HS-27A (cell line): ENCODE data around the gene FN3K.

Source experiments
- DNase-seq: peaks from one replicate; pipeline ENCODE4 v3.0.0-alpha.2; 2012; ENCODE audit warnings: low read depth, missing footprints

FN3K gene

DNA sequence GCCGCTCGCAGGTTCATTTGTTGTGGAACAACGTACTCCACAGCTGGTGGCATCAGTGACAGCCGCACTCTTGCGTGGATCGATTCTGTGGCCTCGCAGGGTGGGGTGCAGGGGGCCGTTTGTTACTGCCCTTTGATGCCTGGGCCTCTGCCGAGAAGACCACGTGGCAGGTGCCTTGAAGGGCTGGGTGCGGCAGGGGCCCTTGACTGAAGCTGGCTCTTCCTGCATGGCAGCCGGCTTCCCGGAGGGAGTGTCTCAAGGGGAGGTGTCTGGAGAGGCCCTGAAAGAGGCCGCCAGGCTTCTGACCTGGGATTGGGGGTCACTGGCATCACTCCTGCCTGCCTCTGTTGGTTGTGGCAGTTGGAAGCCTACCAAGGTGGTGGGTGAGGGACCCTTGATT is 60.2 kb downstream of the FN3K start:
- no peak for DNase-seq

DNA sequence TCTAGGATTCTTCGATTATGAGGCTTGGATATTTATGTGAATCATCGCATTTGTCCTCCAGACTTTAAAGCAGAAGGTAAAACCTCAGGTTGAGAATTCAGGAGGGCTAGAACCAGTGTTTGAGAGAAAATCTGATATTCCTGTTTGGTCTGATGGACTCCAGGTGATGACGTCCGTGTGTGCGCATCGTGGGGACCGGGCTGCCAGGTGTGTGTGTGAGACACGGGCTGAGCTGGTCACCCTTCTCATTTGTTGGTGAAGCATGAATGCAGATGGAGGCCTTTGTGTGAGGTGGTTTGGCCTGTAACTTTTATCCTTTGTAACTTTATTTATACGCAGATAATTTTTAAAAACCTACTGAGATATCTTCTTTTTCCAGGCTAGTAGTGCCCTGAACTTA is 61.6 kb downstream of the FN3K start:
- no peak for DNase-seq

DNA sequence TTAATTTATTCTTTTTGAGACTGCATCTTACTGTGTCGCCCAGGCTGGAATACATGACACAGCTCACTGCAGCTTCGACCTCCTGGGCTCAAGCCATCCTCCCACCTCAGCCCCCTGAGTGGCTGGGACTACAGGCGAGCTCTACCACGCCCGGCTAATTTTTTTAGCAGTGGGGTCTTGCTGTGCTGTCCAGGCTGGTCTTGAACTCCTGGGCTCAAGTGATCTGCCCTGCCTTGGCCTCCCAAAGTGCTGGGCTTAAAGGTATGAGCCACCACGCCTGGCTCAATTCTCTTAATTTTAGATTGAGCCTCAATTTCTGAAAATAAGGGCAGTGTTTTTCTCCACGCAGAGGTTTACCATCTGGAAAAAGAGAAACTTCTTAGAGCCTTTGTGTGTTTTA is 63.3 kb downstream of the FN3K start:
- no peak for DNase-seq

DNA sequence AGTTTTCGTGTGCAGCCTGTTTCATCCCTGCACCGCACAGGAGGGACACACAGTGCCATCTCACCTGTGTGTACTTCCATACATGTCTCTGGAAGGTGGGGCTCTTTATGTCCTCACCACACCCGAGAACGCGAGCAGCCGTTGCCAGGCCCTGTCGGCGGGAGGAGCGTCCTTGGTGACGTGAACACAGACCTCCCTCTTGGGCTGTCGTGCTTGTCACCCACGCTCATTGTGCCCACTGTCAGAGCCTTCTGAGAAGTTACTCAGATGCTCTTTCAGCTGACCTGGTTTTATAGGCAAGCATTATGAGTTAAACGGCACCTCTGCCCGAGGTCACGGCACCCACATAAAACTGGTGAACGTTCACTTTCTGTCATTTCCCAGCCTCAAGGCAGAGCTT is 64.2 kb downstream of the FN3K start:
- DNase-seq: no peak
